ENCODE results near the gene SSH2. TPM values are rescaled to one million over a fixed set of nuclear protein-coding genes. Genes with fewer than 3 reads are reported as not detected.

Gene SSH2
- total and polyA plus RNA-seq, 9 of the 15 experiments (the other 6 are each of a cell fraction or from before 2014, with no cell fraction given): 3.9 to 16.1 (median 10.2) TPM

GRCh38 chr17:29929533-29930408, at the start of gene SSH2 (continued):
- TF ChIP-seq CREB3L1 (IDR thresholded peaks at IDR 0.05; ENCODE audit: borderline replicate concordance, low read depth): no peak
- TF ChIP-seq ZSCAN29 (IDR thresholded peaks at IDR 0.05): no peak
- TF ChIP-seq ID3 (CRISPR knock-in tag; IDR thresholded peaks at IDR 0.05): no peak
- TF ChIP-seq ID3 (tag; IDR thresholded peaks at IDR 0.05): no peak
- no peak for TF ChIP-seq MGA (IDR thresholded peaks at IDR 0.05)
